ENCODE data around the gene HORMAD2.

GRCh38 chr22:30195245-30196140 is 115.2 kb downstream of the HORMAD2 start:
- no peak for TF ChIP-seq CTCF (conservative IDR thresholded peaks at IDR 0.05)
- TF ChIP-seq EZH2 (IDR thresholded peaks at IDR 0.05; ENCODE audit: low read depth): no peak
